ENCODE data around the gene THSD7A. TPM values are rescaled to one million over a fixed set of nuclear protein-coding genes. Genes with fewer than 3 reads are reported as not detected.

The THSD7A gene
- total and polyA plus RNA-seq, 10 of the 15 experiments (the other 5 are each of a cell fraction or from before 2014, with no cell fraction given), result 0.03 to 0.09 (median 0.03) TPM; not detected in 7

DNA sequence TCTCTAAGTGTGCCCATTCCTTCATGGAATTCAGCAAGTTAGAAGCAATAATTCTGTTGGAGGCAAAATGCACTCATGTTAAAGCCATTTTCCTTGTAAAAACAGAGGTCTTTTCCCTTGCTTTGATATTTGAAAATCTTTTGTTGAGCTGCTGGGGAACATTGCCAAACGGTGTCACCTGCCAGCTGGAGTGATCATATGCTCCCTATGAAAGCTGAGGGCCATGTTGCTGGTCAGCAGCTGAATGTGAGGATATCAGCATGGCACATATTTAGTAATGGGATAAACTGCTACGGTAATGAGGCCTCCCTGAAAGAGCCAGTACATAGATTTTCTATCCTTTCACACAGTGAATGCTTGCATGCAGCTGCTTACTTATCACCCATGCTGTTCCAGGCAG is 224.3 kb downstream of the THSD7A start:
- Histone ChIP-seq H3K9ac (ENCODE audit: control insufficient read depth, insufficient read depth, low read length) (no peak overlapping the region), H3K36me3 (ENCODE audit: control insufficient read depth in 2 of 2, insufficient read depth in 2 of 2, low read length in 1 of 2) (no peaks in the 10 kb centered on the region), H3K9me3 (replicated peaks; ENCODE audit: control insufficient read depth, insufficient read depth, low read length) (no peaks in the 10 kb centered on the region), H3K79me2 (ENCODE audit: control insufficient read depth, insufficient read depth, low read length) (no peaks in the 10 kb centered on the region), H3K4me1 (ENCODE audit: control insufficient read depth, insufficient read depth, low read length) (no peaks in the 10 kb centered on the region), H4K20me1 (ENCODE audit: control insufficient read depth, insufficient read depth) (no peaks in the 10 kb centered on the region), H3K4me2 (ENCODE audit: control insufficient read depth, insufficient read depth) (no peak overlapping the region), H3K27me3 (replicated peaks in 1 of 2; ENCODE audit: control insufficient read depth in 2 of 2, insufficient read depth in 2 of 2, low read length in 1 of 2) (no peaks in the 10 kb centered on the region), H3K4me3 (no peak overlapping the region), H2AFZ (ENCODE audit: control insufficient read depth, low read depth, low read length) (no peak overlapping the region), H3K27ac (ENCODE audit: control insufficient read depth, insufficient read depth) (no peak overlapping the region)
- CTCF ChIA-PET, result no interaction called here
- POLR2A ChIA-PET, result no interaction called here
- DNase-seq (ENCODE audit: low read depth, low spot score), result no peak
- in situ Hi-C loops (cut with MboI), result no loop called here
- SMC1A ChIA-PET (ENCODE audit: uncharacterized antibody, unreplicated experiment), result no interaction called here
- ATAC-seq, result no peak
- no peak for FAIRE-seq
- BruUV-seq (replicated peaks), result no TSS peak
- 0% methylated on average over 2 of the region's 2 CpGs for WGBS (ENCODE audit: insufficient coverage, insufficient replicate concordance, low lambda C conversion rate, missing lambda C conversion rate)
- intact Hi-C loops (cut with micrococcal nuclease; ENCODE audit: unreplicated experiment), result no loop called here
- RAD21 ChIA-PET (ENCODE audit: unreplicated experiment), result no interaction called here
- TF ChIP-seq, protein P1, sequence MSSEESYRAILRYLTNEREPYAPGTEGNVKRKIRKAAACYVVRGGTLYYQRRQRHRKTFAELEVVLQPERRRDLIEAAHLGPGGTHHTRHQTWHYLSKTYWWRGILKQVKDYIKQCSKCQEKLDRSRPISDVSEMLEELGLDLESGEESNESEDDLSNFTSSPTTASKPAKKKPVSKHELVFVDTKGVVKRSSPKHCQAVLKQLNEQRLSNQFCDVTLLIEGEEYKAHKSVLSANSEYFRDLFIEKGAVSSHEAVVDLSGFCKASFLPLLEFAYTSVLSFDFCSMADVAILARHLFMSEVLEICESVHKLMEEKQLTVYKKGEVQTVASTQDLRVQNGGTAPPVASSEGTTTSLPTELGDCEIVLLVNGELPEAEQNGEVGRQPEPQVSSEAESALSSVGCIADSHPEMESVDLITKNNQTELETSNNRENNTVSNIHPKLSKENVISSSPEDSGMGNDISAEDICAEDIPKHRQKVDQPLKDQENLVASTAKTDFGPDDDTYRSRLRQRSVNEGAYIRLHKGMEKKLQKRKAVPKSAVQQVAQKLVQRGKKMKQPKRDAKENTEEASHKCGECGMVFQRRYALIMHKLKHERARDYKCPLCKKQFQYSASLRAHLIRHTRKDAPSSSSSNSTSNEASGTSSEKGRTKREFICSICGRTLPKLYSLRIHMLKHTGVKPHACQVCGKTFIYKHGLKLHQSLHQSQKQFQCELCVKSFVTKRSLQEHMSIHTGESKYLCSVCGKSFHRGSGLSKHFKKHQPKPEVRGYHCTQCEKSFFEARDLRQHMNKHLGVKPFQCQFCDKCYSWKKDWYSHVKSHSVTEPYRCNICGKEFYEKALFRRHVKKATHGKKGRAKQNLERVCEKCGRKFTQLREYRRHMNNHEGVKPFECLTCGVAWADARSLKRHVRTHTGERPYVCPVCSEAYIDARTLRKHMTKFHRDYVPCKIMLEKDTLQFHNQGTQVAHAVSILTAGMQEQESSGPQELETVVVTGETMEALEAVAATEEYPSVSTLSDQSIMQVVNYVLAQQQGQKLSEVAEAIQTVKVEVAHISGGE (CRISPR knock-in tag; IDR thresholded peaks at IDR 0.05), result no peak
- TF ChIP-seq LARP7 (IDR thresholded peaks at IDR 0.05) (no peak), IKZF2 (IDR thresholded peaks at IDR 0.05) (no peak), ZBTB40 (IDR thresholded peaks at IDR 0.05; ENCODE audit: borderline replicate concordance) (no peak), RAD51 (IDR thresholded peaks at IDR 0.05) (no peak), YY1 (IDR thresholded peaks at IDR 0.05; ENCODE audit: low read depth, low read length) (no peak), ZNF274 (IDR thresholded peaks at IDR 0.05; ENCODE audit: insufficient read depth, insufficient read length) (no peak), MYC (IDR thresholded peaks at IDR 0.05; ENCODE audit: insufficient read depth, insufficient read length, insufficient replicate concordance, low read length, severe bottlenecking) (no peak), RB1 (IDR thresholded peaks at IDR 0.05; ENCODE audit: borderline replicate concordance) (no peak), PKNOX1 (IDR thresholded peaks at IDR 0.05) (no peak), BHLHE40 (IDR thresholded peaks at IDR 0.05; ENCODE audit: borderline replicate concordance in 1 of 2, low read depth in 2 of 2, low read length in 1 of 2) (no peak), POLR2AphosphoS5 (IDR thresholded peaks at IDR 0.05; ENCODE audit: low read length) (no peak)
- TF ChIP-seq, protein P2, sequence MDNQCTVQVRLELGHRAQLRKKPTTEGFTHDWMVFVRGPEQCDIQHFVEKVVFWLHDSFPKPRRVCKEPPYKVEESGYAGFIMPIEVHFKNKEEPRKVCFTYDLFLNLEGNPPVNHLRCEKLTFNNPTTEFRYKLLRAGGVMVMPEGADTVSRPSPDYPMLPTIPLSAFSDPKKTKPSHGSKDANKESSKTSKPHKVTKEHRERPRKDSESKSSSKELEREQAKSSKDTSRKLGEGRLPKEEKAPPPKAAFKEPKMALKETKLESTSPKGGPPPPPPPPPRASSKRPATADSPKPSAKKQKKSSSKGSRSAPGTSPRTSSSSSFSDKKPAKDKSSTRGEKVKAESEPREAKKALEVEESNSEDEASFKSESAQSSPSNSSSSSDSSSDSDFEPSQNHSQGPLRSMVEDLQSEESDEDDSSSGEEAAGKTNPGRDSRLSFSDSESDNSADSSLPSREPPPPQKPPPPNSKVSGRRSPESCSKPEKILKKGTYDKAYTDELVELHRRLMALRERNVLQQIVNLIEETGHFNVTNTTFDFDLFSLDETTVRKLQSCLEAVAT (IDR thresholded peaks at IDR 0.05), result no peak
- TF ChIP-seq, protein P3, sequence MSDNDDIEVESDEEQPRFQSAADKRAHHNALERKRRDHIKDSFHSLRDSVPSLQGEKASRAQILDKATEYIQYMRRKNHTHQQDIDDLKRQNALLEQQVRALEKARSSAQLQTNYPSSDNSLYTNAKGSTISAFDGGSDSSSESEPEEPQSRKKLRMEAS (IDR thresholded peaks at IDR 0.05; ENCODE audit: low read depth, low read length), result no peak
